BE2C (cell line): Measurements from ENCODE around the gene DUOX2.

Experiments used
- DNase-seq: peaks from one replicate; pipeline ENCODE4 v3.0.0-alpha.2; 2020
- H3K27me3 ChIP-seq: fragments of 250-450 bp; sonication (Bioruptor Pico); 2 replicates; pipeline ENCODE4 v1.5.1; 2020; ENCODE audit warnings: mild to moderate bottlenecking
- H3K36me3 ChIP-seq: fragments of 250-450 bp; sonication (Bioruptor Pico); 2 replicates; pipeline ENCODE4 v1.5.1; 2020; ENCODE audit warnings: mild to moderate bottlenecking
- H3K4me1 ChIP-seq: fragments of 250-450 bp; sonication (Bioruptor Pico); 2 replicates; pipeline ENCODE4 v1.5.1; 2020
- H3K4me3 ChIP-seq: 2 replicates; pipeline ENCODE4 v1.5.1; 2011; ENCODE audit warnings: low read depth, low read length
- H3K9me3 ChIP-seq: fragments of 250-450 bp; sonication (Bioruptor Pico); 2 replicates; pipeline ENCODE4 v1.5.1; 2020
- TF ChIP-seq, protein P1 (sequence below): IDR thresholded peaks from 2 replicates; pipeline ENCODE4 v1.5.1; 2012; ENCODE audit warnings: mild to moderate bottlenecking, low read depth, low read length

Gene DUOX2

DNA sequence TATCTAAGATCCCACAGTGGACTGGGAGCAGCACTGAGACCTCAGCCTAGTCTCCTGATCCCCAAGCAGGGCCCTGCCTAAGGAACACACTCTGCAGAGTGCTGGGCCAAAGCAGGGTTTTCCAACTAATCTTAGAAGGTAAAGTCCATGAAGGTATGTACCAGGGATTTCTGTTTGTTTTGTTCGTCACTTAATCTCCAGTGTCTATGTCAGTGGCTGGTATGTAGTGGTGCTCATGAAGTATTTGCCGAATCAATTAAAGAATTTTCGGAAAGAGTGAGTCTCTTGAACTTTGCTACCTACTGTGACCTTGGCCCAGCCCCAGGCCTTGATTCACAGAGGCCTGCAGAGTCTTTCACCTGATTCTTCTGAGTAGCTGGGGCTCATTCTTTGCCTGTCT is 17.5 kb upstream of the DUOX2 start:
- Histone ChIP-seq H3K36me3 (no peaks in the 10 kb centered on the region), H3K27me3 (no peaks in the 10 kb centered on the region; the same call in 1 of the 2 replicates), H3K9me3 (no peaks in the 10 kb centered on the region), H3K4me1 (peaks cover 22% of the 10 kb centered on the region), H3K4me3 (no peak overlapping the region)
- no peak for DNase-seq
- TF ChIP-seq, protein P1, sequence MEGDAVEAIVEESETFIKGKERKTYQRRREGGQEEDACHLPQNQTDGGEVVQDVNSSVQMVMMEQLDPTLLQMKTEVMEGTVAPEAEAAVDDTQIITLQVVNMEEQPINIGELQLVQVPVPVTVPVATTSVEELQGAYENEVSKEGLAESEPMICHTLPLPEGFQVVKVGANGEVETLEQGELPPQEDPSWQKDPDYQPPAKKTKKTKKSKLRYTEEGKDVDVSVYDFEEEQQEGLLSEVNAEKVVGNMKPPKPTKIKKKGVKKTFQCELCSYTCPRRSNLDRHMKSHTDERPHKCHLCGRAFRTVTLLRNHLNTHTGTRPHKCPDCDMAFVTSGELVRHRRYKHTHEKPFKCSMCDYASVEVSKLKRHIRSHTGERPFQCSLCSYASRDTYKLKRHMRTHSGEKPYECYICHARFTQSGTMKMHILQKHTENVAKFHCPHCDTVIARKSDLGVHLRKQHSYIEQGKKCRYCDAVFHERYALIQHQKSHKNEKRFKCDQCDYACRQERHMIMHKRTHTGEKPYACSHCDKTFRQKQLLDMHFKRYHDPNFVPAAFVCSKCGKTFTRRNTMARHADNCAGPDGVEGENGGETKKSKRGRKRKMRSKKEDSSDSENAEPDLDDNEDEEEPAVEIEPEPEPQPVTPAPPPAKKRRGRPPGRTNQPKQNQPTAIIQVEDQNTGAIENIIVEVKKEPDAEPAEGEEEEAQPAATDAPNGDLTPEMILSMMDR, result no peak

DNA sequence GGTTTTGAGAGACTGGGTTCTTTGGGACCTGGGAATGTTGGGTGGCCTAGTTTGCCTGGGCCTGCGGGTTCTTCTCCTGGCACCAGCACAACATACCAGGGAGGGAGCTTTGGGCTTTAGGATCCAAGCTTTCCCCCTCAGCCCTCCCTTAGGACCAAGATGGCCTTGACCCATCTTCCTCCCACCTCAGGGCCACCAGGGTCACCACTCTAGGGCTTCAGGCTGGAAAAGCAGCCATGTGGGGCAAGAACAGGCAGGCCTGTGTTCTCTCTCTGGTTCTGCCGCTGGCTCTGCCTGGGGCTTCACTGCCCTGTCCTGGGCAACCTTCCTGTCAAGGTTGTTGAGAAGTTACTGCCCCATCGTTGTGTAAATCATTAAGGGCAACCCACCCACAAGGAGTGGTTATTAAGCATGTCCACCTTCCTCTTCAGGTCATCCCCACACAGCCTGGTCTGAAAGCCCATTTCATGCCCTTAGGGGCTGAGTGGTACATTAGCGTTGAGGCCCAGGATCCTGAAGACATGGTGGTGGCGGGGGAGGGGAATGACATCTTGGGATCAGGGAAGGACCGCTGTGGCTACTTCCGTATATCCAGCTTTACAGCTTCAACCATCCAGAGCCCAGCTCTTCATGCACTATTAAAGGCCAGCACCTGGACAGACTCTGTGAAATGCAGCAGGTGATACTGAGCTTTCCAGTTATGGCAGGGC is 16.5 kb upstream of the DUOX2 start:
- H3K4me1 ChIP-seq, result peaks cover 24% of the 10 kb centered on the region
- H3K9me3 ChIP-seq, result no peaks in the 10 kb centered on the region
- no peak overlapping the region for H3K4me3 ChIP-seq
- no peaks in the 10 kb centered on the region; the same call in 1 of the 2 replicates for H3K27me3 ChIP-seq
- DNase-seq, result no peak
- TF ChIP-seq, protein P1, result no peak
- no peaks in the 10 kb centered on the region for H3K36me3 ChIP-seq

DNA sequence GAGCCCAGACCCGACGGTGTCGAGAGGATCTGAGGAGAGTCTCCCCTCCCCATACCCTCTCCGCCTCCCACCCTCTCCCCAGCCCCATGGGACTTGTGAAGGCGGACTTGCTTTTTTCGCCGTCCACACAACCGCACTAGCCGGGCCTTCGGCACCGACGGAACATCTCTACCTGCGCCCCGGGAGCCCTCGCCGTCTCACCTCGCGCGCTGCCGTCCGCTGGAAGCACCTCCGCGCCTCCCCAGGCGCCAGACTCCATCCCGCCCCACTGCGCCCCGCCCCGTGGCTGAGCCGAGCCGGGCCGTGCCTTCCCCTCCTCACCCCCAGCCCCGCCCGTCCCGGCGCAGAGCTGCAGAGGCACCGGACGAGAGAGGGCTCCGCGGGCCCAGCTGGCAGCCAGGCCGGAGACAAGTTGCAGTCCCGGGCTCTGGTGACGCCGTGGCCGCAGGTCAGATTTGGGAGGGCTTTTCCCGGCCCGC is 15.7 kb upstream of the DUOX2 start, which contains the start of the genes DUOX1 and DUOXA1:
Gene DUOX1, plus strand, starts transcription at position 344 of the 479 bp plus-strand sequence. CDS start 1,973 bp downstream, outside the sequence.
Gene DUOXA1, minus strand, starts transcription at position 229 of the 479 bp plus-strand sequence. CDS start 6,865 bp downstream, outside the sequence.
- Histone ChIP-seq H3K4me1 (peaks cover 24% of the 10 kb centered on the region), H3K27me3 (no peaks in the 10 kb centered on the region; the same call in 1 of the 2 replicates), H3K4me3 (no peak within 1 kb of the TSS), H3K36me3 (no peaks in the 10 kb centered on the region), H3K9me3 (no peaks in the 10 kb centered on the region)
- DNase-seq, result no peak
- TF ChIP-seq, protein P1, result no peak

DNA sequence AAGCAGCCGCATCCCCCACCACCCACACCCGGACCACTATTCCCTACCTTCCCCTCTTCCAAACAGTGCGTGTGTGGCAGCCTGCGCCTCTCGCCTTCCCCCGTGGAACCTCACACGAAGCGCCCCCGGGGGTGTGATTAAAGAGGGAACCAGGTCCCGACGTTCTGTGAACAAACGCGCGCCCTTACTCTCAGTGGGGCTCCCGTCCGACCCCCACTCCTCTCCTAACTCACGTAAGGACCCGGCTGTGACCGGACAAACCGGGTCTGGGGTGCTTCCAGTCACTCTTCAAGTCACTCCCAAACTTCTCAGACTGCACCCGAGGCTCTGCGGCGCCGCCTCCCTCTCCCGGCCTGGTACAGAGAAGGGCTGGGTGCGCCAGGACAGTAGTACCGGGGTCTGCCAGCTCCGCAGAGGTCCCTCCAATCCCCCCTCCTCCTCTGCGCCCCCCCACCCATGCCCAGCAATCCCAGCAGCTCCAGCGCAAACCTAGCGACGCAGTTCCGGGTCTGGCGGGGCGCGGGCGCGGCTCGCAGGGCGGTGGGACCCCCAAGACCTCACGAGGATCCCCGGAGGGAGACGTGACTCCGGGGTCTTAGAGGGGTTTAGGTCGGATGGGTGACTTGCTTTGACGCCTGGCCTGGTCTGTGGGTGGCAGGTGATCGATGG is 15.1 kb upstream of the DUOX2 start:
- Histone ChIP-seq H3K4me1 (peaks cover 24% of the 10 kb centered on the region), H3K9me3 (no peaks in the 10 kb centered on the region), H3K36me3 (no peaks in the 10 kb centered on the region), H3K27me3 (no peaks in the 10 kb centered on the region; the same call in 1 of the 2 replicates), H3K4me3 (no peak overlapping the region)
- no peak for DNase-seq
- TF ChIP-seq, protein P1, result no peak

DNA sequence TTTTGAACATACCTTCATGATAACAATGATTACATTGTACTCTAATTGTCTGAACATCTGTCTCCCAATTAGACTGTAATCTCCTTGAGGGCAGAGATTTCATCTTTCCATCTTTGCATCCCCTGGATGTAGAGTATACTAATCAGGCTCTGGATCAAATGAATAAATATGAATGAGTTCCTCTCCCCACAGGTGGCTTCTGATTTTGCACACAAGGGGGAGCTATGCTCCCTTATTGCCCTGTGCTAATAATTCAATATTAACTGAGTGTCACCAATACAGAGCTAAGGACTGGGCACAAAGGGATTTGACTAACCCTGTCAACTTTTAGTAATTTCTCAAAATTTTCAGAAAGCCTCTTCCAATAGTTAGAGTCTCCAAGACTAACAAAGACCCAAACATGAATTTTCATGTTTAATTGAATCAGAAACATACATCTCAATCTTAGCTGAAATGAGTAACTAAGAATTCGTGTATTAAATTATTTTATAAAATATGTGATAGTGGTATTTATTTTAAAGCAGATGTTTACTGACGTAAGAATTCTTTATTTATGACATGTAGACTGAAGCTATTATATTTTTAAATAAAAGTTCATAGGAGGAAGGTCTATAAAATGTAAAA is 12.7 kb upstream of the DUOX2 start:
- DNase-seq, result peak; percentile 50
- Histone ChIP-seq H3K36me3 (no peaks in the 10 kb centered on the region), H3K4me1 (peaks cover 7% of the 10 kb centered on the region), H3K27me3 (no peaks in the 10 kb centered on the region), H3K4me3 (no peak overlapping the region), H3K9me3 (no peaks in the 10 kb centered on the region)
- TF ChIP-seq, protein P1, result peak; percentile 79
